Right kidney (tissue), 9 donors: Measurements from ENCODE around the gene GPATCH4.
"Not testable (repeated sequence)": the region's sequence is repeated elsewhere in the genome, so short reads cannot be mapped to it uniquely, and the experiment has no call there.

ENCODE experiments used
- DNase-seq: peaks from one replicate; pipeline ENCODE4 v3.0.0-alpha.2; 2016
- long read RNA-seq, 8 donors: transcript quantifications; one replicate each; lab custom pipeline, GENCODE V29; 2026

The GPATCH4 gene
- long read RNA-seq, donor 1, transcript GPATCH4-201 (8 exons, 1,972 nt) = major isoform, 8 of 11 reads
- long read RNA-seq, donor 1, partial matches to known transcripts = 0 of 11 reads
- long read RNA-seq, donor 1, other reads (novel, unspliced or antisense) = 0 of 11 reads
- long read RNA-seq, donor 2, partial matches to known transcripts = 0 of 7 reads
- long read RNA-seq, donor 2, other reads (novel, unspliced or antisense) = 0 of 7 reads
- long read RNA-seq, donor 3, transcript GPATCH4-201 (8 exons, 1,972 nt) = major isoform, 7 of 7 reads
- long read RNA-seq, donor 3, partial matches to known transcripts = 0 of 7 reads
- long read RNA-seq, donor 3, other reads (novel, unspliced or antisense) = 0 of 7 reads
- long read RNA-seq, donor 4, transcript GPATCH4-201 (8 exons, 1,972 nt) = major isoform, 6 of 10 reads
- long read RNA-seq, donor 4, partial matches to known transcripts = 0 of 10 reads
- long read RNA-seq, donor 4, other reads (novel, unspliced or antisense) = 0 of 10 reads
- long read RNA-seq, donor 5, transcript GPATCH4-201 (8 exons, 1,972 nt) = major isoform, 11 of 13 reads
- long read RNA-seq, donor 5, partial matches to known transcripts = 0 of 13 reads
- long read RNA-seq, donor 5, other reads (novel, unspliced or antisense) = 0 of 13 reads
- long read RNA-seq, donor 6, transcript GPATCH4-201 (8 exons, 1,972 nt) = major isoform, 7 of 10 reads
- long read RNA-seq, donor 6, partial matches to known transcripts = 0 of 10 reads
- long read RNA-seq, donor 6, other reads (novel, unspliced or antisense) = 0 of 10 reads
- long read RNA-seq, donor 7, transcript GPATCH4-201 (8 exons, 1,972 nt) = major isoform, 8 of 15 reads
- long read RNA-seq, donor 7, partial matches to known transcripts = 5 of 15 reads
- long read RNA-seq, donor 7, other reads (novel, unspliced or antisense) = 0 of 15 reads
- long read RNA-seq, donor 8, transcript GPATCH4-201 (8 exons, 1,972 nt) = major isoform, 7 of 9 reads
- long read RNA-seq, donor 8, partial matches to known transcripts = 0 of 9 reads
- long read RNA-seq, donor 8, other reads (novel, unspliced or antisense) = 0 of 9 reads

DNA sequence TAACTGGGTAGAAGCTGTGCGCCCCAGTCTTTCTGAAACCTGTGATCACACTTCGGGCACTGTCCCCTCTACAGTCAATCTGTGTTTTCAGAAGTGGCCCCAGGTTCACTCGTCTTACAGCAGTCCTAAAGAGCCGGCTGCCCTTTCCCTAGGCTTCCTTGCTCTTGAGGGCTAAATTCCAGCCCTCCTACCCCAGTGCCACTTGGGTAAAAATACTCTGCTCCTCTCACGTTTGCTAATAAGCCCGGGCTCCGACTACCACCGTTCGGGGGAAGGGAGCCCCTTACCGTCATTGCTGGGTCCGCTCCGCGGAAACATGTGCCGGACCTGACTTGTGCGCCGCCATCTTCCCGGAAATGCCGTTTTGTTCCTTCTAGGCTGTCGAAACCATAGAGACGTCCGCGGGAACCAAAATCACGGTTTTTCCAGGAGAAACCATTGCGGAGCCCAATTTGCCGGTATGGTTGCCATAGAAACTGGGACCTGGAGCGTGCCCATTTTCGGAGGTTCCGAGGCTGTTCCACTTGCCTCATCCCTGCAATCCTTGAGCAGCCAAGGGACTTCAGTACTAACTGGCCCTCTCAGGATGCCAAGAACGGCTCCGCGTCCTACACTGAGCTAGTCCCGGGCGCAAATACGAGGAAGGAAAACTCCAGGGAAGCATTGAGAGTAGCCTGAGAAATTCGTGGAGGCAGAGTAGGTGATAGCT lies at the start of gene GPATCH4:
Gene GPATCH4 (minus strand): TSS at position 358 of the 709 bp plus-strand sequence.
- peak; percentile 86 for DNase-seq

DNA sequence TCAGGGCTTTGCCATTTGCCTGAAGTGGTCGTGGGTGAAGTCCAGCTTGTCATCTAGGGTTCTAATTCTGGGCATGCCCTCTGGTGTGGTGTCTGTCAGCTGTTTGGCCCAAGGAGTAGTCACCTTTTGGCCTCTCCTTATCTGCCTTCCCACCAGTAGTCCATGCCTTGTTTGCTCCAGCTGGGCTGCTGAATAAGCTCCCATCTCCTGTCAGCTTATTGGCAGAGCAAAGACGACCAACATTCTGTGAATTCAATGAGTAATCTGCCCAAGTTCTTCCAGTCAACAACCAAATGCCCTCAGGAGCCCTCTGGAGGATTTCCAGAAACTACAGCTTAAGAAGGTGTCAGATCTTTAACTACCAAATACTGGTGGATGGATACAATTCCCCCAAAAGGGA lies 47.7 kb upstream of the GPATCH4 start:
- DNase-seq = no peak

DNA sequence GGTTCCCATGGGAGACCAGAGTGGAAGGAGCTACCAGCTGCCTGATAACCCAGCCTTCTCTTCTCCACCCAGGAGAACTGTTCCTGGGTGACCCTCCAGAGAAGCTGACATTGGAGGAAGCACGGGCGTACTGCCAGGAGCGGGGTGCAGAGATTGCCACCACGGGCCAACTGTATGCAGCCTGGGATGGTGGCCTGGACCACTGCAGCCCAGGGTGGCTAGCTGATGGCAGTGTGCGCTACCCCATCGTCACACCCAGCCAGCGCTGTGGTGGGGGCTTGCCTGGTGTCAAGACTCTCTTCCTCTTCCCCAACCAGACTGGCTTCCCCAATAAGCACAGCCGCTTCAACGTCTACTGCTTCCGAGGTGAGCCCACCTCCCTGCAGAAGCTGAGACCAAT lies 47.2 kb upstream of the GPATCH4 start:
- DNase-seq = no peak

DNA sequence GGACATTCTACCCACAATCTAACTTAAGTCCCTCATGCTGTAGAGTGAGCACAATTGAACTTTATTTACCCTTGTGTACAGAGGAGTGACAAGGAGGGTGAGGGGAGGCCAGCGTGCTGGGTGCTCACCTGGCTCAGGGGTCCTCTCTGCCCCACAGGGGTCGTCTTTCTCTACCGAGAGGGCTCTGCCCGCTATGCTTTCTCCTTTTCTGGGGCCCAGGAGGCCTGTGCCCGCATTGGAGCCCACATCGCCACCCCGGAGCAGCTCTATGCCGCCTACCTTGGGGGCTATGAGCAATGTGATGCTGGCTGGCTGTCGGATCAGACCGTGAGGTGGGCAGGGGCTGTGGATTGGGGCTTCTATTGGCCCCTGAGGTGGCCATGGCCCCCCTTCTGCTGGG lies 46.1 kb upstream of the GPATCH4 start:
- DNase-seq = no peak

- DNase-seq = no peak
These were observed 45.5 kb upstream of the GPATCH4 start for GRCh38 chr1:156646738-156647211.

- DNase-seq = no peak
These were observed 44.4 kb upstream of the GPATCH4 start for GRCh38 chr1:156645666-156646065.

DNA sequence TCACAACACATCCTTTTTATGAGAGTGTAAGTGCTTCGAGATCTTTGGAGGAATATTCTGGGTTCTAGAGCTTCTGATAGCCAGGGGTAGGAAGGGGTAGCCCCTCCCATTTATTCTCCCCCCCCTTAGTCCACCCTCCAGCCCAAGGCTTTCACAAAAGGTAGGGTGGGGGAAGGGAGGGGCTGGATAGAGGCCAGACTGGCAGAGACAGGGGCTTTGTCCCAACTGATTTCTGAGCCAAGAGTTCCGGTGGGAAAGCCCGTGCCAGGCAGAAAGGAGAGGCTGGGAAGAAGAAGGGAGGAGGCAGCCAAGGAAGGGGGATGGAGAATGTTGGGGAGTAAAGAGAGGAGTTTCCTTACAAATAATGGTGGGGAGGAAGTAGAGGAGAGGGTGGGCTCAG lies 43.8 kb upstream of the GPATCH4 start:
- DNase-seq = no peak

DNA sequence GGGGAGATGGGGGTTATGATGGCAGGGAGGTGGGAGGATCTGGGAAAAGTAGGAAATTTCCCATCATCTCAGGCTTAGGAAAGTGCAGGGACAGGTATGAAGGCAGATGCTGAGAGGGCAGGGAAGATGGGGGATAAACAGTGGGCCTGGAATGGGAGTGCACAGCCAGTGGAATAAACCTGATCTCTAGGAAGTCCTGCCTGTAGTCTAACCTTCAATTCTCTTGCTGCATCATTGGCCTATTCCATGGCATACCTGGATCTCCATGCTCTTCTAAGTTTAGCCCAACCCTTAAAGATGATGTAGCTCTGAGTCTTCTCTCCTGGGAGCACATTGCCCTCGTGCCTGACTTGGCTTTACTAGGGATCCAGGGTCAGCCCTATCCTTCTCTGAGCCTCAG lies 43.4 kb upstream of the GPATCH4 start:
- no peak for DNase-seq

GRCh38 chr1:156644146-156644545 lies 42.9 kb upstream of the GPATCH4 start:
- DNase-seq = no peak

- DNase-seq = no peak
These were observed 42.5 kb upstream of the GPATCH4 start for GRCh38 chr1:156643778-156644092.

DNA sequence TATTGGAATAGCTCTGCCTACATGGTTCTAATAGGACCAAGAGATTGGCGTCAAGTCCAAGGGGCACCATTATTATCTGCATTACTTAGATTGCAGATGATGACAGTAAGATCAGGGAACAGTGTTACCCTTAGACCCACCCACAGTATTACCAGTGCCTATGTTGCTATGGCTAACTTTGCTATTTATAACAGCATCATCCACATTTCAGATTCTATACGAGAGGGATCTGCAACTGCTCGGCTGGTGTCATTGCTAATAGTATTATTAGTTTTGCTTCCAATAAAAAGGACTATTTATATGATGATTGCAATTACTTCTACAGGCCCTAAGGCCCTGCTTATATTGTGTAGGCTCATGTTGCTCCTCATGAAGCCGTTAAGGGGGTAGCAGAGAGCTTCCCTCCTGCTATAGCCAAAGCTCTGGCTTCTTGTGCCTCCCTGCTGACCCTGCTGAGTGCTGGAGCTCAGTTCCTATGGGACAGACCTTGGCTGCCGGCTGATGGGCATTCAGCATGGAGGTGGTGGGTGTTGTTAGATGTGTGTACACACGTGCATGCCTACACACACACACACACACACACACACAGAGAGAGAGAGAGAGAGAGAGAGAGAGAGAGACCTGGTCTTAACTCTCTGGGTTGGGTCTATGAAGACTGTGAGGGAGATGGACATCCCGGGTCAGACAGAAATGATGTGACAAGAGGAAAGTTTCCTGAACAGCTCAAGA lies 41.9 kb upstream of the GPATCH4 start:
- no peak for DNase-seq

- peak; percentile 54 for DNase-seq
These were observed 41.2 kb upstream of the GPATCH4 start for GRCh38 chr1:156642265-156643048.

DNA sequence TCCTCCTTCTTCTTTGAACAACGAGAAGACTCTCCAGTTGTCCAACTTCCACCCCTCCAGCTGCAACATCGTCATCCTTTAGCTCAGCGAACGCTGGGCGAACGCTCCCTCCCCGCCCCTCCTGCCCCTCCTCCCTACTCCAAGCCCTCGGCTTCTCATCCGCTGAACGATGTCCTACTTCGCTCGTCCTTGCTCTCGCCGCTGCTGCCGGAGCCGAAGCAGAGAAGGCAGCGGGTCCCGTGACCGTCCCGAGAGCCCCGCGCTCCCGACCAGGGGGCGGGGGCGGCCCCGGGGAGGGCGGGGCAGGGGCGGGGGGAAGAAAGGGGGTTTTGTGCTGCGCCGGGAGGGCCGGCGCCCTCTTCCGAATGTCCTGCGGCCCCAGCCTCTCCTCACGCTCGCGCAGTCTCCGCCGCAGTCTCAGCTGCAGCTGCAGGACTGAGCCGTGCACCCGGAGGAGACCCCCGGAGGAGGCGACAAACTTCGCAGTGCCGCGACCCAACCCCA lies 40.5 kb upstream of the GPATCH4 start, which contains the start of gene BCAN:
Gene BCAN (plus strand): TSS at position 357 of the 504 bp plus-strand sequence. CDS start 3,938 bp downstream, outside the sequence.
- no peak for DNase-seq

DNA sequence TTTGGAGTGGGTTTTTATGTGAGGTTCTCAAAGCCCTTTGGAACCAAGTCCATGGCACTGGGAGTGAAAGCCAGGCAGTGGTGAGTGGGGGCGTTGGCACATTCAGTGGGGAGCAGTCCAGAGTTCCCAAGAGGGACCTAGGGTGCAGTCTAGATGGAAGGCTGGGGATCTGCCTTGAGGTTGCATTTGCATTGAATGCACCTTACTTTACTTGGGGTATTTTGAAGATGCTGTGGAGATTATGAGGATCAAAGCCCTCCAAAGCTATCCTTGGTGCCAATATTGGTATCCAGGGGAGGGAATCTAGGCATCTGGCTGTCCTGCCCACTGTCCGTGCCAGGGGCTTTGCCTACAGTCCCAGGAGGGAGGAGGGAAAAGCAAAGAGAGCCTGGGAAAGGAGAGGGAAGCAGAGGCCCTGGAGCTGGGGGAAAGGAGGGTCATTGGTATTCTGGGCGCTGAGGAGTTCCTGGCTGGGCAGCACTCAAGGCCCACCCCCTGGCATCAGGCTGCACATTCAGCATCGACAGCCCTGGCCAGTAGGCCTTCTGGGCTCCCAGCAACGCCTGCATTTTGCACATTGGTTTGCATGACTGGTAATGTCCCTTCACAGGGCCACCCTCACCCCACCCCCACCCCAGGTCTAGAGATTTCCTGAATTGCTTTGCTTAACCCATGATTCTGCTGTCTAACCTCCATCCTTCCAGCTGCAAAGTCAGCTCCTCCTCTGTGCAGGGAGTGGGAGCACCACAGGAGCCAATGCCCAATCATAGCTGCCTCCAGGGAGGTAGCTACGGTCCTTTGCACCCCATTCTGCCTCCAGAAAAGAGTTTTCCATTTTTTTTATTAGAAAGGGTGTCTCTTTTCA lies 39.8 kb upstream of the GPATCH4 start:
- no peak for DNase-seq

GRCh38 chr1:156639601-156640101 lies 38.4 kb upstream of the GPATCH4 start:
- no peak for DNase-seq

DNA sequence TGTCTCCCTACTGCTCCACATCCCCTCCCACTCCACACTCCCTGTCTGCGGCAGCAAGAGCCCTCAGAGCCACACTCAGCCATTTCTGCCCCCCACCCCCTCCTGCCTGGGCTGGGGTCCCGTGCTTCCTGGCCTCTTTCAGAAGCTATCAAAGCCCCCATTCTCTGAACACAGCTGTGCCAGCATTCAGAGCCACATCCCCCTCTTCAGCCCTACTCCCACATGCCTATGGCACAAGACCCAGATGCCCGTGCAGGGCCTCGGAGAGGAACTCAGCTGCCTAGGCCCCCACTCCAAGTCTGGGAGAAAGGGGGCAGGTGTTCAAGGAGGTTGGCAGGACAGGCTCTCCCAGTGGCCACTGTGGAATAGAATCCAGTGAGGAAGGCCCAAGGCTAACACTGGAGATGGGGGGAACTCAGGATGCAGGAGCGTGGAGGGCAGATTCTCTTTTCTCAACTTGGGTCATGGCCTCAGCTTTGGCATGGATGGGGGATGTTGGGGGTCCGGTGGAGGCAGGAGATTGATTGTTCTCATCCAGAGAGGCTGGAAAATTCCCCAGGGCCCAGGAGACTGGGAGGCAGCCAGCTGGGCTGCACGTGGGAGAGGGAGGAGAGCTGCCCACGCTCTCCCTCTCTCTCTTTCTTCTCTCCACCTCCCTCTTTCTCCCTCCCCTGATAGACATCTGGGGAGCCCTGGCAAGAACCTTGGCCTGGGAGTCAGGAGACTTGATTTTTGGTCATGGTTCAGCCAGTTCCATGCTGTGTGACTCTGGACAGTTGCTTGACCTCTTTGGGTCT lies 37.1 kb upstream of the GPATCH4 start:
- no peak for DNase-seq

- DNase-seq = no peak
These were observed 31.1 kb upstream of the GPATCH4 start for GRCh38 chr1:156632355-156632754.

- not testable (repeated sequence) for DNase-seq
These were observed 29.9 kb upstream of the GPATCH4 start for GRCh38 chr1:156631152-156631551.
